Astrocyte (in vitro differentiated cells and primary cell): ENCODE results near the gene LRMDA. TPM values are rescaled to one million over a fixed set of nuclear protein-coding genes. Genes with fewer than 3 reads are reported as not detected.

Experiments used
- DNase-seq: peaks from one replicate; pipeline ENCODE4 v3.0.0-alpha.2; 2010; ENCODE audit warnings: low read depth
- FAIRE-seq: peaks from 2 replicates; lab custom pipeline; 2011; peaks lifted over from hg19 to GRCh38; lab: Jason Lieb, UNC
- H2AFZ ChIP-seq: 2 replicates; pipeline ENCODE4 v1.6.0; 2012; ENCODE audit warnings: low read depth, low read length, inconsistent platforms
- H3K27ac ChIP-seq: 2 replicates; pipeline ENCODE4 v1.5.1; 2011; ENCODE audit warnings: low read depth, low read length, inconsistent platforms
- H3K27me3 ChIP-seq: 2 replicates; pipeline ENCODE4 v1.6.0; 2011; ENCODE audit warnings: low read length, inconsistent platforms; ENCODE audit not compliant: insufficient read depth
- H3K36me3 ChIP-seq: 2 replicates; pipeline ENCODE4 v1.5.1; 2011; ENCODE audit warnings: low read length, inconsistent platforms; ENCODE audit not compliant: insufficient read depth
- H3K4me1 ChIP-seq: 2 replicates; pipeline ENCODE4 v1.5.1; 2011; ENCODE audit warnings: low read length, inconsistent platforms; ENCODE audit not compliant: insufficient read depth
- H3K4me2 ChIP-seq: 2 replicates; pipeline ENCODE4 v1.6.0; 2012; ENCODE audit warnings: low read length, inconsistent platforms
- H3K4me3 ChIP-seq: 2 replicates; pipeline ENCODE4 v1.5.1; 2011; ENCODE audit warnings: low read depth, mild to moderate bottlenecking, low read length, inconsistent platforms; ENCODE audit not compliant: insufficient read depth
- H3K79me2 ChIP-seq: 2 replicates; pipeline ENCODE4 v1.6.0; 2012; ENCODE audit warnings: mild to moderate bottlenecking, low read length, inconsistent platforms; ENCODE audit not compliant: insufficient read depth
- H3K9ac ChIP-seq: 2 replicates; pipeline ENCODE4 v1.6.0; 2012; ENCODE audit warnings: mild to moderate bottlenecking, low read length, inconsistent platforms
- H3K9me3 ChIP-seq: 2 replicates; pipeline ENCODE4 v1.5.1; 2012; ENCODE audit warnings: low read depth, mild to moderate bottlenecking, low read length, inconsistent platforms; ENCODE audit not compliant: insufficient read depth
- H4K20me1 ChIP-seq: 2 replicates; pipeline ENCODE4 v1.6.0; 2012; ENCODE audit warnings: low read length, inconsistent platforms; ENCODE audit not compliant: insufficient read depth
- H3K27ac Mint-ChIP-seq: one replicate; pipeline ENCODE4 v1.8.0; 2021; ENCODE audit warnings: mild to moderate bottlenecking, mixed read lengths; ENCODE audit not compliant: unreplicated experiment
- H3K27me3 Mint-ChIP-seq: one replicate; pipeline ENCODE4 v1.8.0; 2021; ENCODE audit warnings: low read depth, mixed read lengths; ENCODE audit not compliant: unreplicated experiment
- H3K36me3 Mint-ChIP-seq: one replicate; pipeline ENCODE4 v1.8.0; 2021; ENCODE audit warnings: low read depth, mixed read lengths; ENCODE audit not compliant: unreplicated experiment
- H3K4me1 Mint-ChIP-seq: one replicate; pipeline ENCODE4 v1.8.0; 2021; ENCODE audit warnings: low read depth, mixed read lengths; ENCODE audit not compliant: unreplicated experiment
- H3K4me3 Mint-ChIP-seq: one replicate; pipeline ENCODE4 v1.8.0; 2021; ENCODE audit warnings: mild to moderate bottlenecking, moderate library complexity, mixed read lengths; ENCODE audit not compliant: unreplicated experiment
- H3K9me3 Mint-ChIP-seq: one replicate; pipeline ENCODE4 v1.8.0; 2021; ENCODE audit warnings: mild to moderate bottlenecking, mixed read lengths; ENCODE audit not compliant: unreplicated experiment
- CTCF ChIP-seq: IDR thresholded peaks from 2 replicates; pipeline ENCODE4 v1.5.1; 2011; ENCODE audit warnings: low read depth, mild to moderate bottlenecking, inconsistent platforms, low read length, moderate library complexity; ENCODE audit not compliant: insufficient read depth
- EZH2 ChIP-seq: IDR thresholded peaks from 2 replicates; pipeline ENCODE4 v1.6.1; 2012; ENCODE audit warnings: mild to moderate bottlenecking, low read length, inconsistent platforms; ENCODE audit not compliant: insufficient read depth
- total RNA-seq: library from RNA; stranded (reverse); gene quantifications from 2 replicates; pipeline ENCODE4 v1.2.1, GENCODE V29; 2021

LRMDA gene
- total RNA-seq, 1 donor from 2014 or later, result 2.7 TPM

GRCh38 chr10:75911426-75911825 lies 480.0 kb downstream of the LRMDA start:
- Histone ChIP-seq H3K9me3 (no peaks in the 10 kb centered on the region), H3K79me2 (no peaks in the 10 kb centered on the region), H4K20me1 (no peaks in the 10 kb centered on the region), H3K9ac (no peak overlapping the region), H3K27me3 (peaks cover 3% of the 10 kb centered on the region), H2AFZ (no peak overlapping the region), H3K4me2 (no peak overlapping the region), H3K4me3 (no peak overlapping the region), H3K36me3 (no peaks in the 10 kb centered on the region), H3K4me1 (no peaks in the 10 kb centered on the region), H3K27ac (no peak overlapping the region)
- peak; percentile 25 for DNase-seq
- FAIRE-seq, result no peak
- H3K4me1 Mint-ChIP-seq, result peaks cover 4% of the 10 kb centered on the region
- TF ChIP-seq EZH2, result no peak
- no peak for TF ChIP-seq CTCF
- no peak overlapping the region for H3K4me3 Mint-ChIP-seq
- H3K27me3 Mint-ChIP-seq, result peaks cover 36% of the 10 kb centered on the region
- H3K27ac Mint-ChIP-seq, result no peak overlapping the region
- no peaks in the 10 kb centered on the region for H3K9me3 Mint-ChIP-seq
- H3K36me3 Mint-ChIP-seq, result peaks cover 2% of the 10 kb centered on the region

GRCh38 chr10:75916906-75917305 lies 485.5 kb downstream of the LRMDA start:
- H3K4me1 ChIP-seq, result no peaks in the 10 kb centered on the region
- H3K79me2 ChIP-seq, result no peaks in the 10 kb centered on the region
- Mint-ChIP-seq H3K9me3 (no peaks in the 10 kb centered on the region), H3K4me3 (no peak overlapping the region), H3K27me3 (peaks cover 35% of the 10 kb centered on the region), H3K4me1 (no peaks in the 10 kb centered on the region), H3K36me3 (no peaks in the 10 kb centered on the region), H3K27ac (no peak overlapping the region)
- no peak overlapping the region for H3K4me3 ChIP-seq
- H3K9me3 ChIP-seq, result no peaks in the 10 kb centered on the region
- FAIRE-seq (no peak), DNase-seq (no peak)
- no peak overlapping the region for H3K27ac ChIP-seq
- H3K9ac ChIP-seq, result no peak overlapping the region
- TF ChIP-seq CTCF, result no peak
- TF ChIP-seq EZH2, result no peak
- peaks cover 3% of the 10 kb centered on the region for H3K27me3 ChIP-seq
- no peaks in the 10 kb centered on the region for H3K36me3 ChIP-seq
- H4K20me1 ChIP-seq, result no peaks in the 10 kb centered on the region
- H2AFZ ChIP-seq, result no peak overlapping the region
- no peak overlapping the region for H3K4me2 ChIP-seq

- DNase-seq (no peak), FAIRE-seq (no peak)
- no peaks in the 10 kb centered on the region for H3K4me1 ChIP-seq
- H2AFZ ChIP-seq, result no peak overlapping the region
- H3K36me3 ChIP-seq, result no peaks in the 10 kb centered on the region
- Mint-ChIP-seq H3K4me1 (no peaks in the 10 kb centered on the region), H3K27me3 (peaks cover 26% of the 10 kb centered on the region), H3K36me3 (no peaks in the 10 kb centered on the region), H3K27ac (no peak overlapping the region), H3K9me3 (no peaks in the 10 kb centered on the region), H3K4me3 (no peak overlapping the region)
- no peak overlapping the region for H3K4me2 ChIP-seq
- no peaks in the 10 kb centered on the region for H3K9me3 ChIP-seq
- TF ChIP-seq EZH2 (no peak), CTCF (no peak)
- H3K27me3 ChIP-seq, result peaks cover 2% of the 10 kb centered on the region
- H3K27ac ChIP-seq, result no peak overlapping the region
- no peaks in the 10 kb centered on the region for H4K20me1 ChIP-seq
- no peaks in the 10 kb centered on the region for H3K79me2 ChIP-seq
- no peak overlapping the region for H3K4me3 ChIP-seq
- H3K9ac ChIP-seq, result no peak overlapping the region
Measured at GRCh38 chr10:75919913-75920312, 488.5 kb downstream of the LRMDA start.
